Stimulated activated CD4-positive, alpha-beta T cell treated with anti-CD3 and anti-CD28 coated beads, Interleukin-15, amount 100 ng/mL, for 1 hour (primary cell): ENCODE results near the gene CASP1.

ENCODE experiments used
- DNase-seq, 2 donors: peaks; one replicate each; pipeline ENCODE4 v3.0.0-alpha.2; 2020; ENCODE audit warnings: low read depth in 1 of 2, low spot score in 1 of 2

The CASP1 gene

DNA sequence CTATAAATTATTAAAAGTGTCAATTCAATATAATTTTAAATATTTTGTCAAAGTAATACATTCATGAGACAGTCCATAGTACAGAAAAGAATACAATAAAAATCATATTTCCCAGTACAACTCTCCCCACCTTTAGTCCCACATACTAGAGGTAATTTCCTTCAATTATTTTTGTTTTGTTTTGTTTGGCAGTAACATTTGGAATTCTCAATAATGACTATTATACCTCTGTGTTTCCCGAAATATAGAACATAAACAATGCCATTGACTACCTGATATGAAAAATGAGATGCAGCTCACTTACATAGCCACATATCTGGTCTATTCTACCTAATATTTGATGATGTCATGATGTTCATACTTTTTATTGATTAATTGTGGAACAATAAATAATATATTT, 42.2 kb downstream of the CASP1 start:
- no peak for DNase-seq

GRCh38 chr11:104991994-104992393, 43.0 kb downstream of the CASP1 start:
- DNase-seq = no peak

DNA sequence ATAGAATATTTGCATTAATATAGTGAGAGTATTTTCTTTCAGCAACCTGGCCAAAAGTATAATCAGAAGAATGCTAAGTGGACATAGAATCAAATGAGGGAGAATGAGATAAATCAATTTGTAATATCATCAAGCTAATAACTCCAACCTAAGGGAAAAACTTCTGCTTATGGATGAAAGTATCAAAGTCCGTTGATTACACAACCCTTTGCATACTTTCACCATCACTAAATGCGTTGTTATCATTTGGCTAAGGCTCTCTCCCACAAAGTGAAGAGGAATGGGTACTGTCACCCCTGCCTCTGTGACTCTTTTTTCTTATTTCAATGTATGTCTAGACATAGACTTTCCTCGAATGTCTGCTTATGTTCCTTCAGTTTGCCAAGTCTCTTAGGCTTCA, 50.1 kb downstream of the CASP1 start:
- DNase-seq = no peak

DNA sequence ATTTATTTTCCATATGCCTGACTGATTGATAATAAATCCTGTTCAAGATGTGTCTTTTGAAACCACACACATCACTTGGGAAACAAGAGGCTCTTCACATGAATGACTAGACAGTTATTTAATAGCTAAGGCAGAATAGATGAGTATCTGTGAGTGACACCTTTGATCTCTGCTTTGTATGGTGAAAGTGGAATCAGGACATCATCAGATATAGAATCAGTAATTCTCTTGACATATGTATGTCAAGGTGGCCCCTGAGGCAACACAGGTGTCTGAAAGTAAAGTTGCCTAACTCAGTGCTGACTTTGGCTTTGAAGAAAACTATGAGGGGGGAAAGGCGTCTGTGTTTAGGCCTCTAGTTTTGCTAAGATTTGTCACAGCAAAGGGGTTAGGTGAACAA, 55.1 kb downstream of the CASP1 start:
- DNase-seq = no peak
